Mucosa of gallbladder (tissue), 1 donor: Measurements from ENCODE around the gene PCBP3. TPM values are rescaled to one million over a fixed set of nuclear protein-coding genes. Genes with fewer than 3 reads are reported as not detected.
"Not testable (repeated sequence)": the region's sequence is repeated elsewhere in the genome, so short reads cannot be mapped to it uniquely, and the experiment has no call there.

ENCODE experiments used
- DNase-seq: peaks from one replicate; pipeline ENCODE4 v3.0.0-alpha.2; 2020; ENCODE audit warnings: low spot score
- total RNA-seq: library from RNA; stranded (reverse); gene quantifications from one replicate; pipeline ENCODE4 v1.2.1, GENCODE V29; 2021
- donor health status: DM: no; HTN: no; CAD: no.

The PCBP3 gene
- total RNA-seq, 1 donor from 2014 or later = 2.1 TPM

DNA sequence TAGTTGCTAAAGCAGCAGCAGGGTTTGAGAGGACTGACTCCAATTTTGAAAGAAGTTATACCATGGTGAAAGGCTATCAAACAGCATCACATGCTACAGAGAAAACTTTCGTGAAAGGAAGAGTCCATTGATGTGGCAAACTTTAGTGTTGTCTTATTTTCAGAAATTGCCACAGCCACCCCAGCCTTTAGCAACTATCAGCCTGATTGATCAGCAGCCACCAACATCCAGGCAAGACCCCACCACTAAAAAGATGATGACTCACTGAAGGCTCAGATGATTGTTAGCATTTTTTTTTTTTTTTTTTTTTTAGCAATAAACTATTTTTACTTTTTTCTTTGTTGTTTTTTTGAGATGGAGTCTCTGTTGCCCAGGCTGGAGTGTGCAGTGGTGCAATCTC, 35.3 kb downstream of the PCBP3 start:
- DNase-seq = not testable (repeated sequence)

DNA sequence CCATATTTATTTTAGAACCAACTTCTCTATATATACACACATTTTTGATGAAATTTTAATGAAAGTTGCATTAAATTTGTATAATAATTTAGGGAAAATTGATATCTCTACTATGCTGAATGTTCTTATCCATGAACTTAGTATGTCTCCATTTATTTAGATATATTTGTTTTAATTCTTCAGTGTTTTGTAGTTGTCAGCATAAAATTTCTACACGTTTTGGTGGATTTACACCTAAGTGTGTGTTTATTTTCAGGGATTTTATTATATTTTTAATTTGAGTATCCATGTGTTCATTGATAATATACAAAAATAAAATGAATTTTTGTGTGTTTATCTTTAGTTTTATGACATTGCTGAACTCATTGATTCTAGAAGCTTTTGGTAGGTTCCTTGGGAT, 36.7 kb downstream of the PCBP3 start:
- DNase-seq = no peak

DNA sequence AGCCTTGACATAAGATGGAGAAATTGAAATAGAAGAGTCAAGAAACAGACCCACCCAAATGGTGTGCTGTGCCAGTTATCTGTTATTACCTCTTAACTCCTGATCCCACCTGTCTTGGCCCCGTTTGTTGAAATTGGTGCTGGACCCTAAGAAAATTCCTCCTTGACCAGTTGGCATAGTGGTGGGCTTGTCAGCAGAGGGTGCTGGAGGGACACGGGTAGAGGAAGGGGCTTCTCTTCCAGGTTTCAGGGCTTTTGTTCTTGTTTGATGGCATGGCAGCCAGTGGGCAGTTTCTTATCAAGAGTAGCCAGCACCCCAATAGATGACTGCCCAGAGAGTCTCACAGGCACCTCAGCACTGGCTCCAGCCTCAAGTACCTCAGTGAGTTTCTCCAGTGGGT, 51.6 kb downstream of the PCBP3 start:
- DNase-seq = no peak

DNA sequence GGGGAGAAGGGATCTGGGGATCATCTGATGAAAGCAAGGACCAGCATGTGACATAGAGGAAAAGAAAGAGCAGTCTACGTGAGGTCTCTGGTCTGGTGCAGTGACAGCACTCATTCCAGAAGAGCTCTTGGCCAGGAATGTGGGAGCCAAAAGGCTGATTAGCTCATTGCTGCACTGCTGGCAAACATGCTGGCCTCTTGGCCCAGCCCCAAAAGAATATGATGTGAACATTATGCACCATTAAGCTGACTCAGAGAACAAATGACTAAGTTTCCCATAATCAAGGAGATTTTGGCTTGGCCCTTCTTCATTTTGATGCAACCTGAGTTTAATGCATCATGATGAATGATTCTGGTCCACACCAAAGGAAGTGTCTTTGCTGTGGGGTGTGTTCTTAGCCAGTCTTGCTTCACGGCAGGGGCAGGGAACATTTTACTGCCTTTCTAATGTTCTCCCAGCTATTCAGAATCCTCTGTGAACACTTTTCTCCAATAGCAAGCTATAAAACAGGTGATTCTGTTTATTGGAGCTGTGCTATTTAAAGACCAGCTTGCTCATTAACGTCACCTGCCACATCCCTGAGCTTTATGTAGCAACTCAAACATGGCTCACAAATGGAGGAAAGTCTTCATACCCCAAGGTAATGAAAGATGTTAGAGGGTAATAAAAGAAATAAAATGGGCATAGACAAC, 55.1 kb downstream of the PCBP3 start:
- no peak for DNase-seq

DNA sequence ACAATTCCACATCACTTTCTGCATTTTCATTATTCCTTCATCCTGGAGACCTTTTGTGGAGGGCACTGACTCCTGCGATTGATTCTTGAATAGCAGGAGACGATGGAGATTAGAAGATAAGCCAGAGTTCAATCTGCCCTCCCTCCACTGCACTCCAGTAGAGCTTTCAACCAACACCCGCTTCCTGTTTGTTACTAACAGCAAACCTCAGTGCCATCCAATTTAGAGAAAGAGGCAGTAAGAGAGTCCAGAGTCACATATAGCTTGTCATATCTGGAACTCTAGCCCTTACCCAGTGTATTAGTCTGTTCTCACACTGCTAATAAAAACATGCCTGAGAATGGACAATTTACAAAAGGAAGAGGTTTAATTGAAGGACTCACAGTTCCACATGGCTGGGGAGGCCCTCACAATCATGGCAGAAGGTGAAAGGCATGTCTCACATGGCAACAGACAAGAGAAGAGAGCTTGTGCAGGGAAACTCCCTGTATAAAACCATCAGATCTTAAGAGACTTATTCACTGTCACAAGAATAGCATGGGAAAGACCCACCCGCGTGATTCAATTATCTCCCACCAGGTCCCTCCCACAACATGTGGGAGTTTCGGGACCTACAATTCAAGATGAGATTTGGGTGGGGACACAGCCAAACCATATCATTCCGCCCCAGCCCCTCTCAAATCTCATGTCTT, 55.9 kb downstream of the PCBP3 start:
- no peak for DNase-seq

DNA sequence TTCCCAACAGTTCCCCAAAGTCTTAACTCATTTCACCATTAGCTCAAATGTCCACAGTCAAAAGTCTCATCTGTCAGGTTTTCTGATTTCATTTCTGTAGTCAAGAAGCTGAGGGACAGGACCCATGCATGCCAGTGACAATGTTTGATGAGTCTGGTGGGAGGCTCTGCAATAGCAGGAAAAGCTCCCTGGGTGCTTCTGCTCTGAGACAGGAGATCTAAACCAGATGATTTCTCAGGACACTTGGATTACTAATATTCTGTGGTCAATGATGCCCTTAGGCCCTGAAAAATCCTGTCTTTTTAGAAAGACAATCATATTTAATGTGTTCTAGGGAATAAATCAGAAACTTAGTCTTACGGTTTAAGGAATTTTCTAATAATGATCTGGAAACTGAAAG, 56.4 kb downstream of the PCBP3 start:
- DNase-seq = no peak

DNA sequence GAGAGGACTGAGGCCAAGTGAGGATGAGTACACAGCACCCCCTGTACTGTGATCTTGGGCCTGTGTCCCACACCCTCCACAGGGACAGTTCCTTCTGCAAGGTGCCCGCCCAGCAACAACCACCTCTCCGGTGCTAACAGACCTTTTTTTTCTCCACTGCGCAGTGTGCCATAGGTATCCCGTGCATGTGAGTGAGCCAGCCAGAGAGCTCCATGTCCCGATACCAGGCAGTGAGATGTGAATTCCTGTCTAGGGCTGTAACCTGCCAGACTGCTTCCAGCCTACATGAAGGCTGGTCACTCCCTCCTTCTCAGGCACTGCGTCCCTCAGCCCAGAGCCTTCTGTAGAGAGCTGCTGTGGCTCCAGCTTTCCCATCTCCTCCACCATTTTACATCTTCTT, 56.9 kb downstream of the PCBP3 start:
- no peak for DNase-seq

DNA sequence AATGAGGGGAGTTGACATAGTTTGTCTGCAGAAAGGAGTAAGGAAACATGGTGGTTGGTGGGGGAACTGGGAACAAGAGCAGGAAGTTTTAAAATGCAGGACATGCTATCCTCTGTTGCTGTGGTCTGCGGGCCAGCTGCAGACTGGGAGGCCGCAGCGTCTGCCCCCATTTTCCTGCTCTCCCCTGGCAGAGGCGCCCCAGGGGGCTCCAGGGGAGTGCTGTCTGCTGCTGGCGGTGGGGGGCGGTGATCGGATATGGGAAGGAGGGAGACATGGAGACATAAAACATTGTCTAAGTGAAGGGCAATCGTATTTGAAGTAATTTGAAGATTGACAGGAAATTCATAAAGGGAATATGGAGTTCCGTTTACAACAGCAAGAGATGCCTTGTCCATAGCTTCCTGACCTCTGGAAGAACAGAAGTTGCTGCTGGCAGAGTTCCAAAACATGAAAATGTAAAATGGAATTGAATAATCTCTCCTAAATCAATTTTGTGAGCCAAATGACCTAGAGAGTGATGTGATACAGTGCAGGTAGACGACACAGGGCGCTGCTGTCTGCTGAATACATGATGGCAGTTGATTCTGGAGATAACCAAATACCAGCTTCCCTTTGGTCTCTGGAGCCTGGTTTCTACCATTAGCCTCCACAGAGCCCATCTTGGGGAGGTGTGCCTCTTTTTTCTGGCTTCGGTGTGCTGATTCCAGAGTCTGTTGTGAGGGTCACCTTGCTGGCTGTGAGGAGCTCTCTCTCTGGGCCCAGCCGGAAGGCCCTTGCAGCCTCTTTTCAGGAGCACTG, 61.0 kb downstream of the PCBP3 start:
- DNase-seq = no peak

DNA sequence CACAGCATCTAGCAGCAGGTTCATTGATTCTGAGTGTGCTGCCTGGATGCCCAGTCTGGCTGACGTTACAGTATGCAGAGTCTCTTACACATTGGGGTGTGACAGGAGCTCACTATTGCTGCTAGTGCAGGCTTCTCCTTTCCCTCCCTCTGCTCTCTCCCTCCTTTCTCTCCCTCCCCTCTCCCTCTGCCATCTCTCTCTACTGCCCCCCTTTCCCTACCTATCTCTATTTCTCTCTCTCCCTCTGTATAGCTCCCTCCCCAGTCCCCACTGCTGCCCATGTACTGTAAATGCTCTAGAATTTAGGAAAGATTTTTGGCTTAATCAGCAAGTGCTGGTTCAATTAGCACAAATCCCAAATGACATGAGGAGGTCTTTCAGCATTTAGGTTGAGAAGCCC, 62.8 kb downstream of the PCBP3 start:
- no peak for DNase-seq

DNA sequence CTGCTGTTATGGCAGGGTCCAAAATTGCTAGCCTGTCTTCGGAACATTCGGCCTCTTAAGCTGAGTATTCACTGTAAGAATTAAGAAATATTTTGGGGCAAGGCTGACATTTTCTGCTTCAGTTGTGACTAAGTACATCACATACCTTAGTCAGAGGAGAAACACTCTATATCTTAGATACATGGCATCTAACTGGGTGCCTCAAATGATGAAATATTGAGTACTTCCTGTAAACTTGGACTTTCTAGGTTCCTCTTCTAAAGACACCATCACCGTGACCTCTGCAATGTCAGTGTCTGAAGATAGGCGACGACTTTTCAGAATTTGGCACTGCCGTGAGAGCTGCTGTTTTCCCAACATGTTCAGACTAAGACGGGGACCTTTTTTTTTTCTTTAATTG, 65.6 kb downstream of the PCBP3 start:
- DNase-seq = no peak

DNA sequence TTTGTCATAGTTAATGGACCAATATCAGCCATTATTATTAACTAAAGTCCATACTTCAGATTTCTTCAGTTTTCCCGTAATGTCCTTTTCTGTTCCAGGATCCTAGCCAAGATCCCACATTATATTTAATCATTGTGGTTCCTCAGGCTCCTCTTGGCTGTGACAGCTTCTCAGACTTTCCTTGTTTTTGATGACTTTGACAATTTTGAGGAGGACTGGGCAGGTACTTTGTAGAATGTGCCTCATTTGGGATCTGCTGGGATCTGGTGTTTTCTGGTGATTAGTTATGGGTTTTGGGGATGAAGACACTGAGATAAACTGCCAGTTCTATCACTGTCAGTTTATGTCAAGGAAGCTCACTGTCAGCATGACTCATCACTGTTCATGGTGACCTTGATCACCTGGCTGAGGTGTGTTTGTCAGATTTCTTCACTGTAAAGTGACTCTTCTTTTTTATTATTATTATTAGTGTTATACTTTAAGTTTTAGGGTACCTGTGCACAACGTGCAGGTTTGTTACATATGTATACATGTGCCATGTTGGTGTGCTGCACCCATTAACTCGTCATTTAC, 66.3 kb downstream of the PCBP3 start:
- DNase-seq = no peak

DNA sequence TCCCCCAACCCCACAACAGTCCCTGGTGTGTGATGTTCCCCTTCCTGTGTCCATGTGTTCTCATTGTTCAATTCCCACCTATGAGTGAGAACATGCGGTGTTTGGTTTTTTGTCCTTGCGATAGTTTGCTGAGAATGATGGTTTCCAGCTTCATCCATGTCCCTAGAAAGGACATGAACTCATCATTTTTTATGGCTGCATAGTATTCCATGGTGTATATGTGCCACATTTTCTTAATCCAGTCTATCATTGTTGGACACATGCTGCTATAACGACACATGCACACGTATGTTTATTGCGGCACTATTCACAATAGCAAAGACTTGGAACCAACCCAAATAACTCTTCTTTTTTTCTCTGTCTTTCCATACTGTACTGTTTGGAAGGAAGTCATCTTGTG, 66.8 kb downstream of the PCBP3 start:
- not testable (repeated sequence) for DNase-seq

DNA sequence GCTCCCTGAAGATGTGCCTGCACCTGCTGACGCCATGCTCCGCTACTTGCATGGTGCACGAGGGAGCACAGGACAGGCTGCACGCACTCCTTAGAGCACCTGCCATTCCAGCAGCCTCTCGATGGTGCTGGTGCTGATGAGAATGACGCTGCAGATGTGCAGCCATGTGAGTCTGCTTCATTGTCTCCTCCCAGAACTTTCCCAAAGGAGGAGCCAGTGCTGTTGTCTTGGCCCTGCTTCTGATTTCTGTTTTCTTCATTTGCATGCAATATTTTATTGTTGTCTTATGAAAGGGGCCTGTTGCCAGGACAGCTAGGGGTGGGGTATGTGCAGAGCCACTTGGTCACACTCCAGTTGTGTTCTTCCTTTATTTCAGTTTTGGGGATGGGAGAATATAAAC, 70.1 kb downstream of the PCBP3 start:
- no peak for DNase-seq

DNA sequence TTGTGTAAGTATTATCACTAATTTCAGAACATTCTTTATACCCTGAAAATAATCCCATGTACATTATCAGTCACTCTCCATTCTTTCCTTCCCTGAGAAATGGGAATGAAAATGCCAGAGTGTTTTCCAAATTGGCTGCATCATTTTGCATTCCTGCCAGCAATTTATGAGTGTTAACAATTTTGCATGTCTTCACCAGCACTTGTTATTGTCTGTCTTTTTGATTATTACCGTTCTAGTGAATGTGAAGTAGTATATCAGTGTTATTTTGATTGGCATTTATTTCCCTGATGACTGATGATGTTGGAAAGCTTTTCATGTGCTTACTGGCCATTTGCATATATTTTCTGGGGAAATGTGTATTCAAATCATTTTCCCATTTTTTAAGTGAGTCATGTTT, 71.9 kb downstream of the PCBP3 start:
- no peak for DNase-seq

DNA sequence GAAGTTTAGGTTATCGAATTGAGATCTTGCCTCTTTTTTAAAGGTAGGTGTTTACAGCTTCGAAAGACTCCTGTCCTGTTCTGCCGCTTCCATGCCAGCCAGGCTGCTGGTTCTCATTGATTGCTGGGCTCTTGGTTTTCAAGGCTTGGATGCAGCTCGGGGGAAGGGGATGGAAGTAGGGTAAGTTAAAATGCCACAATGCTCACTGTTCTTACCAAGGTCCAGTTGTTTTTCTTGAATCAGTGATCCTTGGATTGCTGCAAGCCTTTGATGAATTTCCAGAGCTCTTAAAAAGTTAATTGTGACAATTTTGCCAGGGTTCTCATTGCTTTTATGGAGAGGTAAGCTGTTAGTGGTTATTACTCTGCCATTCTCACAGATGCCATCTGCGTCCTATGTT, 74.9 kb downstream of the PCBP3 start:
- no peak for DNase-seq

DNA sequence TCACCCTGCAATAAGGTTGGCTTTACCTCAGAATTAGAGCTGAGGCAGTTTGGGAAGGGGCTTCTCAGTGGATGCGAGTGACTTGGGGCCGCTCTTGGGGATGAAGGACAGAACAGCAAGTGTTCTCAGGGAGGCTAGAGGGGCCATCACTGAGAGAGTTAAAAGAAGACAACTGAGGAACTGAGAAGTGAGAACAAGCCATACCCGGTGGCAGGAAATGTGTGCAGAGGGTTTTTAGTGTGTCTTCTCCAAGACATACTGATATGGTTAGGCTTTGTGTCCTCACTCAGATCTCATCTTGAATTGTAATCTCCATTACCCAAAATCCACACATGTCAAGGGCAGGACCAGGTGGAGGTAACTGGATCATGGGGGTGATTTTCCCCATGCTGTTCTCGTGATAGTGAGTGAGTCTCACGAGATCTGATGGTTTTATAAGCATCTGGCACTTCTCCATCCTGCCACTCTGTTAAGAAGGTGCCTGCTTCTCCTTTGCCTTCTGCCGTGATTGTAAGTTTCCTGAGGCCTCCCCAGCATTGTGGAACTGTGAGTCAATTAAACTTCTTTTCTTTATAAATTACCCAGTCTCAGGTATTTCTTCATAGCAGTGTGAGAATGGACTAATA, 75.8 kb downstream of the PCBP3 start:
- DNase-seq = no peak

DNA sequence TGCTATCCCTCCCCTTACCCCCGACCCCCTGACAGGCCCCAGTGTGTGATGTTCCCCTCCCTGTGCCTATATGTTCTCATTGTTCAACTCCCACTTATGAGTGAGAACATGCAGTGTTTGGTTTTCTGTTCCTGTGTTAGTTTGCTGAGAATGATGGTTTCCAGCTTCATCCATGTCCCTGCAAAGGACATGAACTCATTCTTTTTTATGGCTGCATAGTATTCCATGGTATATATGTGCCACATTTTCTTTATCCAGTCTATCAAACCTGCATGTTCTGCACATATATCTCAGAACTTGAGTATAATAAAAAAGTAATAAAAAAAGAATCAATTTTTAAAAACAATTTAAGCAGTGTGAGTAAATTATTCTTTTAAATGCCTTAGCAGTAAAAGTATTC, 76.7 kb downstream of the PCBP3 start:
- not testable (repeated sequence) for DNase-seq

DNA sequence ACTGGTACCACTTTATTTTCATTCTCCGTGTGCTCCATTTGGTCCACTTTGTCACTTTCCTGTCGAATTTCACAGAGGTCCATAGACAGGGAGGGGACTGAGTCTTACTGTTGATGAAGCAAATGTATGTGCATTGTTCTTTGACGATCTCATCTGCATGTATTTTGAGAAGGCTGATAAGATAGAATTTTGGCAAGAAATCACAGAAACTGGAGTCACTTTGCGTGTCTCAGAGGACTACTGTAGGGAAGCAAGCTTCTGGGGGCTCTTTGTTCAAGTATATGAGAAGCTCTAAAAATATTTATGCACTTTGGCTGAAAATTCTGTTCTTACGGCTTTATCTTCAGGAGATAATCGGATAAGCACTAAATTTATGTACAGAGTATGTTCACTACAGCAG, 78.1 kb downstream of the PCBP3 start:
- DNase-seq = no peak

DNA sequence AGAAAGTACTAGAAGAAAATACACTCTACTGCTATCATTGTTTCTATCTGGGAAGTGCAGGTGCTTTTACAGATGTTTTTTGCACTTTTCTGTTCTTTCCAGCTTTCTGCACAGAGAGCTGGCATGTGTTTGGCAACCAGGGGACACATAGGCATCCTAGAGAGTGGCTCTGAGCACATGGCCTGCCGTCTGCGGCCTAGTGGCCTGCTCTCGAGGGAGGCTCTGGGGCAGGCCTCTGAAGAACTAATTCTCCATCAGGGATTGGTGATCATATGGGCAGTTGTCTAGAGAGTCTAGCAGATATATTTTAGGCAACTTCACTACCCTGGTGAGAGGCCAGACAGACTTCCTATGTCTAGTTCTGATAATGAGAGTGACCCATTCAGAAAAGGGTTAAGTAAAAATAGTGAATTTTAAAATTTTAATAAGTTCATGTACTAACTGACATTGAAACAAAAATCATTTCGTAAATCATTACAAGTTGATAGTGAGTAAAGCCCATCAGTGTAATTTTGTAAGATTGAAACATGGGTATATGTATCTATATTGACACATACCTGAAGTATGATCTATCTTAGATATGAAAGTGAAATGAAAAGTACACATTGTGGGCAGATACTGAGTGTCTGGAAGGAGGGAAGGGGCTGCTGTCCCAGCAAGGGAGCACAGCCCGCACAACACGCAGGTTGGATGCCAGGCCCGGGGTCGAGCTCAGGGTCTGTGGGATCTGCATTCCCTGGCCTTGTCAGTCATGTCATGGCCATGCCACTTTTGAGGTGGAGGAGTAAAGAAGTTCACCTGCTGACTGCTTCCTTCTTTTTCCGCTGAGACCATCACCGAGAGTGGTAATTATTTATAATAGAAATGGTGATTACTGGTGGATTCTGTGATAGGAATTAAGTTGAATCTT, 79.8 kb downstream of the PCBP3 start:
- no peak for DNase-seq

DNA sequence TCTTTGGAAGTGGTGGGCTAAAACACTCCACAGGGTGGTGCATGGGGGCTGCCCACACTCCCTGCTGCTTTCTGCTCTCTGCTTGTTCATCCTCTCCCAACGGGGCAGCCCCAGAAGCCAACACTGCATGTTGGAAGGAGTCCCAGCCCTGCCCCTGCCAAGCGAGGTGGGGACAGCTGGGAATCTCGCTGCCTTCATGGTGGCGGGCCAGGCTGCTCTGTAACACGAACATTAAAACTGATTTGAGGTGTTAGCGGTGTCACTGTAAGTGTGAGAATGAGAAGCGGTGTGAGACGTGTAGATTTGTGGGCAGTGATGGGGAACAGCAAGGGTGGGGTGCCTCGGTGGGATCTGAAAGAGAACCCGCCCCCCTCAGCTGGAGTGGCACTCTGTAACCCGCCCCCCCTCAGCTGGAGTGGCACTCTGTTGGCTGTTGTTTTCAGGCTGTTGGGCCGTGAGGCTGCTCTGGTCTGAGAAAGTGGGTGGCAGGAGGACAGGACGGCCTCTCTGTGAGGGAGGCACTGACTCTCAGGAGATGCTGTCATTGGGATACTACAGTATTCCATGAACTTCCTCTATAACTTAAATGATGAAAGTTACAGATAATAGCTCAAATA, 80.9 kb downstream of the PCBP3 start:
- no peak for DNase-seq
